DOHH2 (cell line): ENCODE measurements around the gene COL5A1.

Experiments
- H3F3A ChIP-seq: fragments of 200-600 bp; sonication (generic), shearing (Covaris generic); 2 replicates; pipeline ENCODE4 v1.6.0; 2016; ENCODE audit warnings: antibody characterized with exemption, mild to moderate bottlenecking; ENCODE audit not compliant: control insufficient read depth, insufficient read depth
- H3K27ac ChIP-seq: fragments of 200-600 bp; sonication (generic); 2 replicates; pipeline ENCODE4 v1.5.1; 2014; ENCODE audit warnings: low read depth, mild to moderate bottlenecking, low read length, moderate library complexity
- H3K27me3 ChIP-seq: fragments of 200-600 bp; sonication (generic); 2 replicates; pipeline ENCODE4 v1.6.1; 2014; ENCODE audit warnings: mild to moderate bottlenecking, low read length, mixed read lengths; ENCODE audit not compliant: control insufficient read depth
- H3K36me3 ChIP-seq: fragments of 200-600 bp; sonication (generic); 2 replicates; pipeline ENCODE4 v1.6.1; 2014; ENCODE audit warnings: mild to moderate bottlenecking, low read length, moderate library complexity, mixed read lengths; ENCODE audit not compliant: control insufficient read depth
- H3K4me1 ChIP-seq: fragments of 200-600 bp; sonication (generic); 2 replicates; pipeline ENCODE4 v1.6.1; 2014; ENCODE audit warnings: mild to moderate bottlenecking, low read length, mixed read lengths; ENCODE audit not compliant: control insufficient read depth
- H3K4me2 ChIP-seq: fragments of 200-600 bp; sonication (generic); 2 replicates; pipeline ENCODE4 v1.6.0; 2014; ENCODE audit warnings: mild to moderate bottlenecking, low read length, moderate library complexity
- H3K4me3 ChIP-seq: fragments of 200-600 bp; sonication (generic); 2 replicates; pipeline ENCODE4 v1.5.1; 2014; ENCODE audit warnings: mild to moderate bottlenecking, low read length, mixed read lengths
- H3K79me2 ChIP-seq: fragments of 200-600 bp; sonication (generic); 2 replicates; pipeline ENCODE4 v1.6.1; 2014; ENCODE audit warnings: mild to moderate bottlenecking, low read length, mixed read lengths; ENCODE audit not compliant: control insufficient read depth
- H3K9me2 ChIP-seq: fragments of 200-600 bp; sonication (generic); replicated peaks from 2 replicates; pipeline ENCODE4 v1.6.1; 2014; ENCODE audit warnings: mild to moderate bottlenecking, low read length, mixed read lengths; ENCODE audit not compliant: control insufficient read depth
- H3K9me3 ChIP-seq: fragments of 200-600 bp; sonication (generic); 2 replicates; pipeline ENCODE4 v1.6.1; 2014; ENCODE audit warnings: antibody characterized with exemption, low read length, mixed read lengths; ENCODE audit not compliant: control insufficient read depth, insufficient read depth
- H4K20me1 ChIP-seq: fragments of 200-600 bp; sonication (generic); 2 replicates; pipeline ENCODE4 v1.6.0; 2014; ENCODE audit warnings: low read depth, mild to moderate bottlenecking, antibody characterized with exemption, low read length, moderate library complexity; ENCODE audit not compliant: control insufficient read depth, insufficient read depth
- CTCF ChIP-seq: fragments of 200-600 bp; sonication (generic); IDR thresholded peaks from one replicate; pipeline ENCODE4 v1.5.1; 2014; ENCODE audit warnings: antibody characterized with exemption, mild to moderate bottlenecking, low read depth, low read length; ENCODE audit not compliant: poor library complexity, severe bottlenecking
- EZH2phosphoT487 ChIP-seq: fragments of 200-600 bp; sonication (generic); IDR thresholded peaks from 2 replicates; pipeline ENCODE4 v1.6.1; 2017; ENCODE audit warnings: borderline replicate concordance, mild to moderate bottlenecking, antibody characterized with exemption, low read length, moderate library complexity, mixed read lengths

Gene COL5A1

GRCh38 chr9:134696433-134696832, 54.8 kb downstream of the COL5A1 start:
- no peaks in the 10 kb centered on the region for H3K79me2 ChIP-seq
- H3K4me1 ChIP-seq = no peaks in the 10 kb centered on the region
- H3K4me3 ChIP-seq = no peak overlapping the region
- H3K27ac ChIP-seq = no peak overlapping the region
- H3K27me3 ChIP-seq = no peaks in the 10 kb centered on the region
- no peaks in the 10 kb centered on the region for H3F3A ChIP-seq
- H4K20me1 ChIP-seq = no peaks in the 10 kb centered on the region
- no peak overlapping the region for H3K4me2 ChIP-seq
- no peaks in the 10 kb centered on the region for H3K36me3 ChIP-seq
- H3K9me2 ChIP-seq = no peaks in the 10 kb centered on the region
- TF ChIP-seq EZH2phosphoT487 = no peak
- no peak for TF ChIP-seq CTCF
- no peaks in the 10 kb centered on the region for H3K9me3 ChIP-seq

GRCh38 chr9:134698111-134698510, 56.5 kb downstream of the COL5A1 start:
- Histone ChIP-seq H3K4me2 (no peak overlapping the region), H3F3A (no peaks in the 10 kb centered on the region), H3K27ac (no peak overlapping the region), H4K20me1 (no peaks in the 10 kb centered on the region), H3K4me3 (no peak overlapping the region), H3K79me2 (no peaks in the 10 kb centered on the region), H3K4me1 (no peaks in the 10 kb centered on the region), H3K9me2 (no peaks in the 10 kb centered on the region), H3K27me3 (no peaks in the 10 kb centered on the region), H3K9me3 (no peaks in the 10 kb centered on the region), H3K36me3 (no peaks in the 10 kb centered on the region)
- TF ChIP-seq EZH2phosphoT487 = no peak
- TF ChIP-seq CTCF = no peak

GRCh38 chr9:134698587-134699342, 57.2 kb downstream of the COL5A1 start:
- no peaks in the 10 kb centered on the region for H3K79me2 ChIP-seq
- no peaks in the 10 kb centered on the region for H4K20me1 ChIP-seq

More at GRCh38 chr9:134698587-134699342, 57.2 kb downstream of the COL5A1 start:
- H3F3A ChIP-seq = no peaks in the 10 kb centered on the region
- H3K9me3 ChIP-seq = no peaks in the 10 kb centered on the region
- H3K27ac ChIP-seq = no peak overlapping the region
- no peak overlapping the region for H3K4me3 ChIP-seq
- H3K4me1 ChIP-seq = no peaks in the 10 kb centered on the region
- TF ChIP-seq CTCF (peak; percentile 91), EZH2phosphoT487 (no peak)
- no peaks in the 10 kb centered on the region for H3K27me3 ChIP-seq
- no peaks in the 10 kb centered on the region for H3K9me2 ChIP-seq
- H3K36me3 ChIP-seq = no peaks in the 10 kb centered on the region
- H3K4me2 ChIP-seq = no peak overlapping the region
